Spleen (tissue), 11 donors: ENCODE data around the gene REPS2. TPM values are rescaled to one million over a fixed set of nuclear protein-coding genes. Genes with fewer than 3 reads are reported as not detected.

Experiments used
- DNase-seq: peaks from one replicate; pipeline ENCODE4 v3.0.0-alpha.2; 2020
- H3K27ac ChIP-seq, 8 donors: fragments of 200-600 bp; sonication (generic) in 7 of 8; 1 replicate in 4 of 8; 2 replicates in 4 of 8; pipeline versions ENCODE4 v1.5.0 to v1.8.0; 2016 to 2021; ENCODE audit warnings: inconsistent platforms in 4 of 8, mild to moderate bottlenecking in 4 of 8, moderate library complexity in 1 of 8
- H3K27me3 ChIP-seq, 7 donors: fragments of 200-600 bp; sonication (generic) in 6 of 7; replicated peaks in 1 of 7; 1 replicate in 4 of 7; 2 replicates in 3 of 7; pipeline versions ENCODE4 v1.5.0 to v1.8.0; 2016 to 2021; ENCODE audit warnings: inconsistent platforms in 3 of 7, mild to moderate bottlenecking in 1 of 7
- H3K36me3 ChIP-seq, 6 donors: fragments of 200-600 bp; sonication (generic) in 5 of 6; 1 replicate in 4 of 6; 2 replicates in 2 of 6; pipeline versions ENCODE4 v1.5.0 to v1.8.0; 2016 to 2021; ENCODE audit warnings: inconsistent platforms in 2 of 6
- H3K4me1 ChIP-seq, 6 donors: fragments of 200-600 bp; sonication (generic) in 5 of 6; 1 replicate in 3 of 6; 2 replicates in 3 of 6; pipeline versions ENCODE4 v1.5.0 to v1.8.0; 2016 to 2021; ENCODE audit warnings: inconsistent platforms in 3 of 6
- H3K4me3 ChIP-seq, 8 donors: fragments of 200-600 bp; sonication (generic) in 7 of 8; 1 replicate in 4 of 8; 2 replicates in 4 of 8; pipeline versions ENCODE4 v1.5.0 to v1.8.0; 2016 to 2021; ENCODE audit warnings: inconsistent platforms in 4 of 8, mild to moderate bottlenecking in 4 of 8, moderate library complexity in 2 of 8
- H3K9me3 ChIP-seq, 8 donors: fragments of 200-600 bp; sonication (generic) in 7 of 8; 1 replicate in 4 of 8; 2 replicates in 4 of 8; pipeline versions ENCODE4 v1.5.0 to v1.8.0; 2016 to 2021; ENCODE audit warnings: inconsistent platforms in 4 of 8
- CTCF ChIP-seq, 11 experiments: fragments of 200-600 bp in 7 of 11; fragments of 450-650 bp in 4 of 11; sonication (generic) in 4 of 11; IDR thresholded peaks in 8 of 11; conservative IDR thresholded peaks in 3 of 11; 1 replicate in 7 of 11; 2 replicates in 4 of 11; pipeline versions ENCODE4 v1.4.0 to v1.8.0; 2016 to 2021; ENCODE audit warnings: antibody characterized with exemption in 11 of 11, inconsistent platforms in 4 of 11, mild to moderate bottlenecking in 1 of 11
- POLR2A ChIP-seq, 3 donors: fragments of 450-650 bp; IDR thresholded peaks; one replicate each; pipeline ENCODE4 v1.5.1; 2017; ENCODE audit warnings: antibody characterized with exemption in 3 of 3, mild to moderate bottlenecking in 1 of 3
- POLR2AphosphoS5 ChIP-seq, 3 donors: sonication (generic); formaldehyde crosslinking; IDR thresholded peaks; one replicate each; pipeline ENCODE4 v1.5.1; 2017; ENCODE audit warnings: antibody characterized with exemption in 3 of 3
- WGBS, 5 donors: extraction: QIAGEN DNeasy Blood & Tissue Kit in 3 of 5; methylation state at CpG; one replicate each; pipeline versions ENCODE4 v1.1.5 to v1.1.7; 2013 to 2018; 5-methylcytosine and 5-hydroxymethylcytosine counted together
- intact Hi-C: fragments of 100-400 bp; cut with DNase I; formaldehyde crosslinking; loops from one replicate; pipeline ENCODE4 v1.15.0; 2023; ENCODE audit warnings: low total_unique reads
- polyA plus RNA-seq, 3 donors: library from polyadenylated mRNA; stranded (reverse); fragments of 200-250 nt; gene quantifications; one replicate each; pipeline ENCODE4 v1.2.1, GENCODE V29; 2013
- total RNA-seq, 7 donors: library from RNA; depleted of rRNA in 3 of 7; stranded (reverse); fragments of >200 nt in 3 of 7; fragmentation: NEBNext Ultra II Directional in 4 of 7; extraction: Animal tissue kit (Norgen Biotek cat#: 25700) in 4 of 7; gene quantifications; one replicate each; pipeline versions ENCODE4 v1.1.0 to v1.2.1, GENCODE V29; 2016 to 2021
- donor health status: healthy with polysubstance abuse.
- donor health status: DM: no; HTN: no; CAD: no; lungs with moderate emphysema.
- donor health status: DM: no; HTN: no; CAD: no.
- donor health status: Bipolar disorder and iron deficiency.
- donor health status: healthy.
- donor health status: DM: no; HTN: no; CAD: no.
- donor health status: DM: yes; HTN: yes; CAD: no.

Gene REPS2
- total and polyA plus RNA-seq, 10 donors: 1.5 to 18.3 (median 8.0) TPM

GRCh38 chrX:17120816-17121215 is 174.4 kb downstream of the REPS2 start:
- 68 to 93% (median 84%) methylated on average over 6 of the region's 6 CpGs for WGBS, 5 donors

GRCh38 chrX:17154001-17154400 is 207.5 kb downstream of the REPS2 start:
- Histone ChIP-seq H3K9me3 (no peaks in the 10 kb centered on the region), H3K27me3 (no peaks in the 10 kb centered on the region), H3K4me1 (no peaks in the 10 kb centered on the region), H3K4me3 (no peak overlapping the region), H3K36me3 (no peaks in the 10 kb centered on the region), H3K27ac (no peak overlapping the region)
- WGBS, 5 donors: 61 to 93% (median 82%) methylated on average over 2 of the region's 2 CpGs
- no peak for TF ChIP-seq POLR2AphosphoS5 (IDR thresholded peaks at IDR 0.05)
- TF ChIP-seq POLR2A (IDR thresholded peaks at IDR 0.05): no peak
- TF ChIP-seq CTCF (IDR thresholded peaks at IDR 0.05 in 8 of 11, conservative IDR thresholded peaks at IDR 0.05 in 3 of 11): no peak
- no peak for DNase-seq
- intact Hi-C loops: no loop called here

More at GRCh38 chrX:17120816-17121215, 174.4 kb downstream of the REPS2 start:
- TF ChIP-seq CTCF (IDR thresholded peaks at IDR 0.05 in 8 of 11, conservative IDR thresholded peaks at IDR 0.05 in 3 of 11) (no peak), POLR2A (IDR thresholded peaks at IDR 0.05) (no peak), POLR2AphosphoS5 (IDR thresholded peaks at IDR 0.05) (no peak)
- H3K4me1 ChIP-seq: no peaks in the 10 kb centered on the region
- intact Hi-C loops: no loop called here
- H3K9me3 ChIP-seq: peaks cover 0 to 6% (median 0%) of the 10 kb centered on the region in 8 donors
- no peak overlapping the region for H3K4me3 ChIP-seq
- H3K27ac ChIP-seq: no peak overlapping the region
- no peaks in the 10 kb centered on the region for H3K36me3 ChIP-seq
- H3K27me3 ChIP-seq: no peaks in the 10 kb centered on the region
- no peak for DNase-seq

- TF ChIP-seq CTCF (IDR thresholded peaks at IDR 0.05 in 8 of 11, conservative IDR thresholded peaks at IDR 0.05 in 3 of 11): no peak
- Histone ChIP-seq H3K27ac (no peak overlapping the region), H3K27me3 (no peaks in the 10 kb centered on the region), H3K9me3 (peaks cover 5 to 56% (median 34%) of the 10 kb centered on the region in 8 donors), H3K36me3 (no peaks in the 10 kb centered on the region), H3K4me1 (no peaks in the 10 kb centered on the region), H3K4me3 (no peak overlapping the region)
- 83 to 97% (median 93%) methylated on average over 1 of the region's 1 CpG for WGBS, 5 donors
- no peak for DNase-seq
- intact Hi-C loops: no loop called here
Observed at GRCh38 chrX:17160975-17161374, 214.5 kb downstream of the REPS2 start.

GRCh38 chrX:17161991-17162390 is 215.5 kb downstream of the REPS2 start:
- WGBS, 5 donors: 78 to 100% (median 89%) methylated on average over 1 of the region's 1 CpG
- H3K9me3 ChIP-seq: peaks cover 5 to 56% (median 34%) of the 10 kb centered on the region in 8 donors
- DNase-seq: no peak
- intact Hi-C loops: no loop called here
- no peaks in the 10 kb centered on the region for H3K27me3 ChIP-seq
- TF ChIP-seq CTCF (IDR thresholded peaks at IDR 0.05 in 8 of 11, conservative IDR thresholded peaks at IDR 0.05 in 3 of 11) (no peak), POLR2A (IDR thresholded peaks at IDR 0.05) (no peak), POLR2AphosphoS5 (IDR thresholded peaks at IDR 0.05) (no peak)
- no peaks in the 10 kb centered on the region for H3K36me3 ChIP-seq
- H3K27ac ChIP-seq: no peak overlapping the region
- H3K4me3 ChIP-seq: no peak overlapping the region
- H3K4me1 ChIP-seq: no peaks in the 10 kb centered on the region
